ENCODE data around the gene SERPINI1. TPM values are rescaled to one million over a fixed set of nuclear protein-coding genes. Genes with fewer than 3 reads are reported as not detected.

Gene SERPINI1
- total and polyA plus RNA-seq, 2 experiments from 2014 or later, result 13.2 to 23.1 TPM

DNA sequence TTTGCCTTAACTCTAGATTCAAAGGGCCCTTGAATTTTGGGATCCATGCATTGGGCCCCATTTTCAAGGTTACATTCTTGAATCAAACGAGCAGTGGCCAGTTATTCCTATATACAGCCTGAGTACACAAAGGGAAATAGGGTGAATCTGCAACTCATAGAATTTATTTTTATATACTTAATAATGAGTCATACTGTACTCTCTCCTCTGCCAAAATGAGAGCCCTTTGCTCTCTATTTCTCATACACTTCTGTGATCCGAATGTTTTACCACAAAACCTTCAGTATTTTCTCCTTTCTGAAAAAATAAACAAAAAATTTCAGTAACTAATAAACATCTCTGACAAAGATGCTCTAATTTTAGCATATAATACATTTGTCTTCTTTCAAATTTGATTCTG is 116.7 kb downstream of the SERPINI1 start:
- Histone ChIP-seq H3K4me1 (ENCODE audit: insufficient read depth) (no peaks in the 10 kb centered on the region), H3K27ac (no peak overlapping the region), H3K36me3 (replicated peaks; ENCODE audit: insufficient read depth, low read depth) (no peaks in the 10 kb centered on the region), H3K4me3 (no peak overlapping the region), H3K27me3 (no peaks in the 10 kb centered on the region), H3K9me2 (replicated peaks; ENCODE audit: insufficient read depth) (no peaks in the 10 kb centered on the region), H3K79me2 (no peaks in the 10 kb centered on the region), H2AFZ (no peak overlapping the region), H3K9me3 (ENCODE audit: low read depth) (no peaks in the 10 kb centered on the region), H4K20me1 (ENCODE audit: insufficient read depth, poor library complexity, severe bottlenecking) (no peaks in the 10 kb centered on the region), H3K4me2 (no peak overlapping the region)
- no peak for DNase-seq (ENCODE audit: low spot score)
- 78% methylated on average over 2 of the region's 2 CpGs for WGBS (ENCODE audit: low lambda C conversion rate, missing lambda C conversion rate)
- TF ChIP-seq, protein P1, sequence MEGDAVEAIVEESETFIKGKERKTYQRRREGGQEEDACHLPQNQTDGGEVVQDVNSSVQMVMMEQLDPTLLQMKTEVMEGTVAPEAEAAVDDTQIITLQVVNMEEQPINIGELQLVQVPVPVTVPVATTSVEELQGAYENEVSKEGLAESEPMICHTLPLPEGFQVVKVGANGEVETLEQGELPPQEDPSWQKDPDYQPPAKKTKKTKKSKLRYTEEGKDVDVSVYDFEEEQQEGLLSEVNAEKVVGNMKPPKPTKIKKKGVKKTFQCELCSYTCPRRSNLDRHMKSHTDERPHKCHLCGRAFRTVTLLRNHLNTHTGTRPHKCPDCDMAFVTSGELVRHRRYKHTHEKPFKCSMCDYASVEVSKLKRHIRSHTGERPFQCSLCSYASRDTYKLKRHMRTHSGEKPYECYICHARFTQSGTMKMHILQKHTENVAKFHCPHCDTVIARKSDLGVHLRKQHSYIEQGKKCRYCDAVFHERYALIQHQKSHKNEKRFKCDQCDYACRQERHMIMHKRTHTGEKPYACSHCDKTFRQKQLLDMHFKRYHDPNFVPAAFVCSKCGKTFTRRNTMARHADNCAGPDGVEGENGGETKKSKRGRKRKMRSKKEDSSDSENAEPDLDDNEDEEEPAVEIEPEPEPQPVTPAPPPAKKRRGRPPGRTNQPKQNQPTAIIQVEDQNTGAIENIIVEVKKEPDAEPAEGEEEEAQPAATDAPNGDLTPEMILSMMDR (IDR thresholded peaks at IDR 0.05; ENCODE audit: poor library complexity), result no peak
- no peak for TF ChIP-seq EZH2 (IDR thresholded peaks at IDR 0.05; ENCODE audit: borderline replicate concordance)
- TF ChIP-seq EZH2phosphoT487 (IDR thresholded peaks at IDR 0.05; ENCODE audit: low read depth, severe bottlenecking, unreplicated experiment), result no peak

DNA sequence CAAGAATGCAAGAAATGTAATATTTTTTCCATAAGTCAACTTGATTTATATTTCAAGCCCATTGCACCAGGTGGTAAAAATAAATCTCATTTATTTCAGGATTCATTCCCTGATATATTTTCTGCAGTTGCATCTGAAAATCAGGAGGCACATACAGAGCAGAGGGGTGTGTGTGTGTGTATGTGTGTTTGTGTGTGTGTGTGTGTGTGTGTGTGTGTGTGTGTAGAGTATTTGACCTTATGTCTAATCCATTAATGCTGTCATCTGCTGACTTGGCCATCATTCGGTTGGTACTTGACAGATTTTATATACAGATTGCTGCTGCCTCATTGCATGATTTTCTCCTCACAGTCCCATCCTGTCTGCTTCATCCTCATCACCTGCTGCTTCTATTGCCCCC is 118.5 kb downstream of the SERPINI1 start:
- H4K20me1 ChIP-seq (ENCODE audit: insufficient read depth, poor library complexity, severe bottlenecking), result no peaks in the 10 kb centered on the region
- no peaks in the 10 kb centered on the region for H3K79me2 ChIP-seq
- H3K9me2 ChIP-seq (replicated peaks; ENCODE audit: insufficient read depth), result no peaks in the 10 kb centered on the region
- H3K9me3 ChIP-seq (ENCODE audit: low read depth), result no peaks in the 10 kb centered on the region
- DNase-seq (ENCODE audit: low spot score), result no peak
- no peaks in the 10 kb centered on the region for H3K4me1 ChIP-seq (ENCODE audit: insufficient read depth)
- H3K27me3 ChIP-seq, result no peaks in the 10 kb centered on the region
- 90% methylated on average over 1 of the region's 1 CpG for WGBS (ENCODE audit: low lambda C conversion rate, missing lambda C conversion rate)
- no peak overlapping the region for H3K27ac ChIP-seq
- TF ChIP-seq EZH2phosphoT487 (IDR thresholded peaks at IDR 0.05; ENCODE audit: low read depth, severe bottlenecking, unreplicated experiment), result no peak
- TF ChIP-seq, protein P1 (IDR thresholded peaks at IDR 0.05; ENCODE audit: poor library complexity), result no peak
- TF ChIP-seq EZH2 (IDR thresholded peaks at IDR 0.05; ENCODE audit: borderline replicate concordance), result no peak
- H2AFZ ChIP-seq, result no peak overlapping the region
- H3K4me3 ChIP-seq, result no peak overlapping the region
- H3K4me2 ChIP-seq, result no peak overlapping the region
- no peaks in the 10 kb centered on the region for H3K36me3 ChIP-seq (replicated peaks; ENCODE audit: insufficient read depth, low read depth)

DNA sequence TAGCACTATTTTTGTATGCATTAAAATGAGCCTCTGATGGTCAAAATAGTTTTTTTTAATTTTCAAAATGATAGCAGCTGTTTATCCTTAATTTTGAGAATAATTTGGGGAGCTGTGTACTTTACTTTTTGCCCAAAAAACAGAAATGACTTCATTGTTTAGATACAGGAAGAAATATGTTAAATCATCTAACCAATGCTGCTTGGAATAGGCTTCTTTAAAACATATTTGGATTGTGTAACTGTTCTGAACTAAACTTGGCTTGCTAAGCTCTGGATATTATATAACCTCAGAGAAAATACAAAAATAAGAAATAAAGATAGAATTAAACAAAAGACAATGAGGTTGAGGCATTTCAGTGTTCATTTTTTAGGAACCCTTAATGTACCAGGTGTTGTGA is 119.3 kb downstream of the SERPINI1 start:
- no peaks in the 10 kb centered on the region for H3K9me2 ChIP-seq (replicated peaks; ENCODE audit: insufficient read depth)

More for the DNA sequence above, 119.3 kb downstream of the SERPINI1 start:
- Histone ChIP-seq H3K27me3 (no peaks in the 10 kb centered on the region), H3K27ac (no peak overlapping the region), H3K79me2 (no peaks in the 10 kb centered on the region), H3K4me1 (ENCODE audit: insufficient read depth) (no peaks in the 10 kb centered on the region), H3K4me2 (no peak overlapping the region), H3K4me3 (no peak overlapping the region), H4K20me1 (ENCODE audit: insufficient read depth, poor library complexity, severe bottlenecking) (no peaks in the 10 kb centered on the region), H2AFZ (no peak overlapping the region), H3K36me3 (replicated peaks; ENCODE audit: insufficient read depth, low read depth) (no peaks in the 10 kb centered on the region), H3K9me3 (ENCODE audit: low read depth) (no peaks in the 10 kb centered on the region)
- DNase-seq (ENCODE audit: low spot score), result no peak
- TF ChIP-seq, protein P1 (IDR thresholded peaks at IDR 0.05; ENCODE audit: poor library complexity), result no peak
- TF ChIP-seq EZH2 (IDR thresholded peaks at IDR 0.05; ENCODE audit: borderline replicate concordance) (no peak), EZH2phosphoT487 (IDR thresholded peaks at IDR 0.05; ENCODE audit: low read depth, severe bottlenecking, unreplicated experiment) (no peak)

All from hepatocyte (in vitro differentiated cells).